GM12878 (cell line): ENCODE data around the gene NALF2. TPM values are rescaled to one million over a fixed set of nuclear protein-coding genes. Genes with fewer than 3 reads are reported as not detected.

Experiments
- ATAC-seq: fragments of 200-7000 bp; cut with Tn5 transposase; 3 replicates; pipeline ENCODE4 v1.9.1; 2020; ENCODE audit warnings: mild to moderate bottlenecking, moderate library complexity
- BruUV-seq: library from RNA; stranded (reverse); fragments of 400-500 nt; replicated peaks from 2 replicates; lab custom pipeline; 2021; lab: Mats Ljungman, UMichigan
- CTCF ChIA-PET: fragments of 300-600 bp; sonication (Branson Sonifier 250); formaldehyde crosslinking; extraction: SDS; loops from one replicate; lab custom pipeline; 2021; ENCODE audit warnings: inconsistent platforms; lab: Yijun Ruan, JAX
- POLR2A ChIA-PET: fragments of 350-600 bp; formaldehyde crosslinking; extraction: SDS; loops from one replicate; lab custom pipeline; 2021; ENCODE audit warnings: inconsistent platforms; lab: Charles Lee
- RAD21 ChIA-PET: fragments of 300-600 bp; sonication (Branson Sonifier 250); formaldehyde crosslinking; loops from one replicate; lab custom pipeline; 2023; ENCODE audit warnings: antibody characterized with exemption; ENCODE audit not compliant: unreplicated experiment; lab: Charles Lee
- SMC1A ChIA-PET: fragments of 300-600 bp; sonication (Branson Sonifier 250); formaldehyde crosslinking; loops from one replicate; lab custom pipeline; 2023; ENCODE audit not compliant: unreplicated experiment, uncharacterized antibody; lab: Charles Lee
- DNase-seq: peaks from one replicate; pipeline ENCODE4 v3.0.0-alpha.2; 2011; ENCODE audit warnings: low read depth, low spot score
- FAIRE-seq: peaks from 3 replicates; lab custom pipeline; 2011; peaks lifted over from hg19 to GRCh38; lab: Jason Lieb, UNC
- H2AFZ ChIP-seq: 2 replicates; pipeline ENCODE4 v1.6.0; 2011; ENCODE audit warnings: low read depth, low read length, control low read depth; ENCODE audit not compliant: control insufficient read depth
- H3K27ac ChIP-seq: 2 replicates; pipeline ENCODE4 v1.5.1; 2011; ENCODE audit warnings: control low read depth; ENCODE audit not compliant: control insufficient read depth, insufficient read depth
- H3K27me3 ChIP-seq, 2 experiments: replicated peaks in 1 of 2; 2 replicates each; pipeline versions ENCODE4 v1.6.0 to v1.6.1; 2011; ENCODE audit warnings: low read length in 1 of 2; ENCODE audit not compliant: control insufficient read depth in 2 of 2, insufficient read depth in 2 of 2
- H3K36me3 ChIP-seq, 2 experiments: 2 replicates each; pipeline ENCODE4 v1.5.1; 2011; ENCODE audit warnings: low read length in 1 of 2; ENCODE audit not compliant: control insufficient read depth in 2 of 2, insufficient read depth in 2 of 2
- H3K4me1 ChIP-seq: 2 replicates; pipeline ENCODE4 v1.6.1; 2011; ENCODE audit warnings: mild to moderate bottlenecking, low read length, moderate library complexity, mixed read lengths; ENCODE audit not compliant: control insufficient read depth, insufficient read depth
- H3K4me2 ChIP-seq: 2 replicates; pipeline ENCODE4 v1.6.0; 2011; ENCODE audit warnings: control low read depth; ENCODE audit not compliant: control insufficient read depth, insufficient read depth
- H3K4me3 ChIP-seq: fragments of 200-600 bp; sonication (generic); 2 replicates; pipeline ENCODE4 v1.5.1; 2016
- H3K79me2 ChIP-seq: 2 replicates; pipeline ENCODE4 v1.6.0; 2011; ENCODE audit warnings: low read length; ENCODE audit not compliant: control insufficient read depth, insufficient read depth
- H3K9ac ChIP-seq: 2 replicates; pipeline ENCODE4 v1.8.0; 2011; ENCODE audit warnings: low read length, control low read depth, mixed read lengths; ENCODE audit not compliant: control insufficient read depth, insufficient read depth
- H3K9me3 ChIP-seq: replicated peaks from 3 replicates; pipeline ENCODE4 v1.5.1; 2011; ENCODE audit warnings: mild to moderate bottlenecking, low read length; ENCODE audit not compliant: control insufficient read depth, insufficient read depth
- H4K20me1 ChIP-seq: 2 replicates; pipeline ENCODE4 v1.6.0; 2011; ENCODE audit not compliant: control insufficient read depth, insufficient read depth
- ASH2L ChIP-seq: fragments of 300-600, 200-600 bp; sonication (generic); IDR thresholded peaks from 2 replicates; pipeline ENCODE4 v1.6.1; 2017; ENCODE audit warnings: low read depth, mild to moderate bottlenecking, borderline replicate concordance
- BMI1 ChIP-seq: fragments of 450-650 bp; IDR thresholded peaks from 2 replicates; pipeline ENCODE4 v1.6.1; 2016; ENCODE audit warnings: mild to moderate bottlenecking, moderate library complexity, borderline replicate concordance
- CHD2 ChIP-seq: IDR thresholded peaks from 2 replicates; pipeline ENCODE4 v1.6.1; 2011; ENCODE audit warnings: low read depth, low read length, improper control_type of control experiment, borderline replicate concordance
- FOXM1 ChIP-seq: IDR thresholded peaks from 2 replicates; pipeline ENCODE4 v1.6.1; 2012; ENCODE audit warnings: low read depth, mild to moderate bottlenecking, inconsistent platforms, low read length, moderate library complexity
- GATAD2B ChIP-seq: fragments of 450-650 bp; conservative IDR thresholded peaks from 2 replicates; pipeline ENCODE4 v1.6.1; 2017; ENCODE audit warnings: low read depth, mild to moderate bottlenecking, moderate library complexity
- KDM1A ChIP-seq: fragments of 200-600 bp; sonication (generic); IDR thresholded peaks from 2 replicates; pipeline ENCODE4 v1.6.1; 2016; ENCODE audit warnings: borderline replicate concordance
- MTA3 ChIP-seq: IDR thresholded peaks from 2 replicates; pipeline ENCODE4 v1.6.1; 2012; ENCODE audit warnings: low read length, inconsistent platforms, borderline replicate concordance
- POLR2A ChIP-seq: IDR thresholded peaks from 2 replicates; pipeline ENCODE4 v1.6.1; 2011; ENCODE audit warnings: low read depth, mild to moderate bottlenecking, low read length
- RAD21 ChIP-seq: IDR thresholded peaks from 2 replicates; pipeline ENCODE4 v1.6.1; 2011; ENCODE audit warnings: mild to moderate bottlenecking, low read depth, low read length, moderate library complexity; ENCODE audit not compliant: insufficient read depth
- SKIL ChIP-seq: fragments of 450-650 bp; IDR thresholded peaks from 2 replicates; pipeline ENCODE4 v1.6.1; 2017; ENCODE audit warnings: mild to moderate bottlenecking, low read depth, inconsistent platforms; ENCODE audit not compliant: poor library complexity, severe bottlenecking
- SMAD1 ChIP-seq: fragments of 450-650 bp; IDR thresholded peaks from 2 replicates; pipeline ENCODE4 v1.6.1; 2018; ENCODE audit warnings: mild to moderate bottlenecking, low read depth; ENCODE audit not compliant: partially characterized antibody
- ZBTB33 ChIP-seq: fragments of 450-650 bp; IDR thresholded peaks from 2 replicates; pipeline ENCODE4 v1.6.1; 2017; ENCODE audit warnings: mild to moderate bottlenecking
- ZNF687 ChIP-seq: fragments of 450-650 bp; IDR thresholded peaks from 2 replicates; pipeline ENCODE4 v1.6.1; 2017; ENCODE audit warnings: mild to moderate bottlenecking, moderate library complexity
- ZSCAN29 ChIP-seq: fragments of 450-650 bp; IDR thresholded peaks from 2 replicates; pipeline ENCODE4 v1.6.1; 2017; ENCODE audit warnings: mild to moderate bottlenecking, moderate library complexity
- ZZZ3 ChIP-seq: IDR thresholded peaks from 2 replicates; pipeline ENCODE4 v1.6.1; 2011; ENCODE audit warnings: low read depth; ENCODE audit not compliant: control insufficient read depth, insufficient read length
- WGBS: methylation state at CpG from one replicate; pipeline ENCODE4 v1.1.6; 2016; ENCODE audit warnings: low lambda C conversion rate; ENCODE audit not compliant: insufficient replicate concordance, insufficient coverage; ENCODE audit errors: missing lambda C conversion rate; 5-methylcytosine and 5-hydroxymethylcytosine counted together
- in situ Hi-C: fragments of 300-500 bp; cut with MboI; formaldehyde crosslinking; loops from 9 replicates; pipeline ENCODE4 v1.14.3; 2018; ENCODE audit warnings: mixed read lengths
- intact Hi-C: fragments of 100-400 bp; cut with micrococcal nuclease; formaldehyde crosslinking; loops from one replicate; pipeline ENCODE4 v1.14.2; 2022; ENCODE audit not compliant: unreplicated experiment
- polyA plus RNA-seq, 11 experiments: library from polyadenylated mRNA; depleted of rRNA in 4 of 11; unstranded in 6 of 11; stranded (reverse) in 5 of 11; fragments of >200 nt; fragmentation: Nextera tagmentation in 4 of 11; fragmentation: Illumina TruSeq in 1 of 11; extraction: Ambion mirVana in 4 of 11; extraction: Trizol in 1 of 11; gene quantifications; 1 replicate in 1 of 11; 2 replicates in 10 of 11; pipeline versions ENCODE4 v1.2.1 to v1.2.3, GENCODE V29; 2011 to 2016; ENCODE audit warnings: inconsistent platforms in 2 of 11, missing spikeins in 2 of 11, low read depth in 1 of 11
- total RNA-seq, 4 experiments: library from RNA; depleted of rRNA in 3 of 4; stranded (reverse); fragments of >200 nt in 3 of 4; fragmentation: Illumina TruSeq in 1 of 4; extraction: Trizol in 1 of 4; gene quantifications; 2 replicates each; pipeline versions ENCODE4 v1.2.1 to v1.2.3, GENCODE V29; 2013 to 2021

The NALF2 gene
- total and polyA plus RNA-seq, 10 of the 15 experiments (the other 5 are each of a cell fraction or from before 2014, with no cell fraction given), result not detected

- TF ChIP-seq ZBTB33, result no peak
- no peak for TF ChIP-seq POLR2A
- no peak for TF ChIP-seq BMI1
- TF ChIP-seq GATAD2B, result no peak
- TF ChIP-seq, all 136 proteins: peak for 0
These were observed 3.3 kb downstream of the NALF2 start (continued) for GRCh38 chrX:69507500-69507789.

- 14% methylated on average over 5 of the region's 5 CpGs for WGBS
- Histone ChIP-seq H3K9me3 (no peaks in the 10 kb centered on the region; the same call in 2 of the 3 replicates), H3K4me1 (no peaks in the 10 kb centered on the region), H4K20me1 (no peaks in the 10 kb centered on the region), H3K27ac (no peak overlapping the region), H3K9ac (no peak overlapping the region), H3K27me3 (no peaks in the 10 kb centered on the region), H2AFZ (no peak overlapping the region), H3K79me2 (no peaks in the 10 kb centered on the region), H3K36me3 (no peaks in the 10 kb centered on the region), H3K4me2 (no peak overlapping the region), H3K4me3 (no peak overlapping the region)
- BruUV-seq, result no TSS peak
- in situ Hi-C loops (no loop called here), intact Hi-C loops (no loop called here)
- DNase-seq (no peak), ATAC-seq (no peak), FAIRE-seq (no peak)
- ChIA-PET RAD21 (no interaction called here), SMC1A (no interaction called here), POLR2A (no interaction called here), CTCF (no interaction called here)
- no peak for TF ChIP-seq ASH2L
- no peak for TF ChIP-seq KDM1A
- TF ChIP-seq ZZZ3, result no peak
- TF ChIP-seq SMAD1, result no peak
- TF ChIP-seq FOXM1, result no peak
- no peak for TF ChIP-seq ZNF687
- TF ChIP-seq CHD2, result no peak
- TF ChIP-seq ZSCAN29, result no peak
- no peak for TF ChIP-seq MTA3
- no peak for TF ChIP-seq SKIL
- no peak for TF ChIP-seq RAD21
- TF ChIP-seq, all 136 proteins: peak for 0
These were observed 4.5 kb downstream of the NALF2 start for GRCh38 chrX:69508610-69509009.
